VCaP (cell line): ENCODE data around the gene APLP1.

Experiments used
- H3K27ac ChIP-seq: fragments of 450-650 bp; 2 replicates; pipeline ENCODE4 v1.5.1; 2017
- TF ChIP-seq, protein P1 (sequence below): fragments of 450-650 bp; conservative IDR thresholded peaks from 2 replicates; pipeline ENCODE4 v1.5.1; 2017; ENCODE audit warnings: mild to moderate bottlenecking, moderate library complexity

Gene APLP1

GRCh38 chr19:35921012-35921411 lies 52.6 kb downstream of the APLP1 start:
- TF ChIP-seq, protein P1, sequence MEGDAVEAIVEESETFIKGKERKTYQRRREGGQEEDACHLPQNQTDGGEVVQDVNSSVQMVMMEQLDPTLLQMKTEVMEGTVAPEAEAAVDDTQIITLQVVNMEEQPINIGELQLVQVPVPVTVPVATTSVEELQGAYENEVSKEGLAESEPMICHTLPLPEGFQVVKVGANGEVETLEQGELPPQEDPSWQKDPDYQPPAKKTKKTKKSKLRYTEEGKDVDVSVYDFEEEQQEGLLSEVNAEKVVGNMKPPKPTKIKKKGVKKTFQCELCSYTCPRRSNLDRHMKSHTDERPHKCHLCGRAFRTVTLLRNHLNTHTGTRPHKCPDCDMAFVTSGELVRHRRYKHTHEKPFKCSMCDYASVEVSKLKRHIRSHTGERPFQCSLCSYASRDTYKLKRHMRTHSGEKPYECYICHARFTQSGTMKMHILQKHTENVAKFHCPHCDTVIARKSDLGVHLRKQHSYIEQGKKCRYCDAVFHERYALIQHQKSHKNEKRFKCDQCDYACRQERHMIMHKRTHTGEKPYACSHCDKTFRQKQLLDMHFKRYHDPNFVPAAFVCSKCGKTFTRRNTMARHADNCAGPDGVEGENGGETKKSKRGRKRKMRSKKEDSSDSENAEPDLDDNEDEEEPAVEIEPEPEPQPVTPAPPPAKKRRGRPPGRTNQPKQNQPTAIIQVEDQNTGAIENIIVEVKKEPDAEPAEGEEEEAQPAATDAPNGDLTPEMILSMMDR, result no peak
- no peak overlapping the region for H3K27ac ChIP-seq

- H3K27ac ChIP-seq, result no peak overlapping the region
- TF ChIP-seq, protein P1, result no peak
These were observed 57.1 kb downstream of the APLP1 start for GRCh38 chr19:35925501-35925900.

DNA sequence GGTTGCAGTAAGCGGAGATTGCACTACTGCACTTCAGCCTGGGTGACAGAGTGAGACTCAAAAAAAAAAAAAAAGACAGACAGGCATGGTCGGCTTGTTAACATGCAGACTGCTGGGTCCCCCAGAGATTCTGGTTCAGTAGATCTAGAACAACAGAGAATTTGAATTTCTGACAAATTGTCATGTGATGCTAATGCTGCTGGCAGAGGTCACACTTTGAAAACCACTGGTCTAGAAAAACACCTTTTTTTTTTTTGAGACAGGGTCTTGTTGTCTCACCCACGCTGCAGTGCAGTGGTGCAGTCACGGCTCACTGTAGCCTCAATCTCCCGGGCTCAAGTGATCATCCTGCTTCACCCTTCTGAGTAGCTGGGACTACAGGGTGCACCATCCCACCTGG lies 60.1 kb downstream of the APLP1 start:
- no peak overlapping the region for H3K27ac ChIP-seq
- TF ChIP-seq, protein P1, result no peak
